Neuron (in vitro differentiated cells): ENCODE measurements around the gene GSTO1.
A peak's percentile ranks its signal among the peaks of the same experiment; 100 is the strongest.

Experiments
- H2AFZ ChIP-seq: one replicate; pipeline ENCODE4 v1.6.1; 2013; ENCODE audit warnings: low read depth, mild to moderate bottlenecking, inconsistent platforms, low read length, moderate library complexity
- H3K27me3 ChIP-seq: one replicate; pipeline ENCODE4 v1.6.1; 2013; ENCODE audit warnings: low read length; ENCODE audit not compliant: insufficient read depth
- H3K36me3 ChIP-seq: one replicate; pipeline ENCODE4 v1.6.1; 2013; ENCODE audit warnings: low read length; ENCODE audit not compliant: insufficient read depth
- H3K4me1 ChIP-seq: one replicate; pipeline ENCODE4 v1.6.1; 2013; ENCODE audit warnings: low read length; ENCODE audit not compliant: insufficient read depth
- H3K4me3 ChIP-seq: 2 replicates; pipeline ENCODE4 v1.5.1; 2013; ENCODE audit warnings: mild to moderate bottlenecking, low read length, moderate library complexity
- H3K9me3 ChIP-seq: one replicate; pipeline ENCODE4 v1.6.1; 2013; ENCODE audit warnings: low read length

The GSTO1 gene

DNA sequence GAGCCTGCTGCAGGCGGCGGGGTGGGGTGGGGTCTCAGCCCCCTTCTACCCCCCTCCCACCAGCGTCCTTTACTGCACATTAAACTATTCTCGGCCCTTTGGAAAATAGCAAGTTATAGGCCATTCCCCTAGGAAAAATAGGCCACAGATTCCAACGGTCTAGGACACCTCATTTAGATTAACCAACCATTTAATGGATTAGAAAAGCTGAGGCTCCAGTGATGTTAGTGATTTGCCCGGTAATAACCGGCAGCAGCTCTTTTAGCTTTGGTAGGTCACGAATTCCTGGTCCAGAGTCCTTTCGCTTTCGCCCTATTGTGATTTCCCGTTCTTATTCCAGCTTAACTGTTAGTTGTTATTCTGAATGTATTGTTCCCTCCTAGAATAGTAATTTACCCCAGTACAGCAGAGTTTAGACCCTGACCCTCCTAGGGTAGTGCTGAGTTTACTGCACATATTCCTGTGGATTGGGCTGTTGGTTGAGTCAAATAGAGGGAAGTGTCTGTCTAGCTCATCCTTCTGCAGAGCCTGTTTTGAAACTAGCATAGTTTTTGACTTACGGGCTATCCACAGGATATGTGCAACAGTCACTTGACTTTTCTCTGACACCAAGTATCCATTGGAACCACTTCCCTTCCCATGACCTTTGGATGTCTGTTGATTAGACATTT, 754 bp downstream of the GSTO1 start:
- Histone ChIP-seq H3K4me1 (peaks cover 18% of the 10 kb centered on the region), H3K36me3 (peaks cover 20% of the 10 kb centered on the region), H3K27me3 (no peaks in the 10 kb centered on the region), H3K9me3 (no peaks in the 10 kb centered on the region), H3K4me3 (peak overlapping the region; percentile 77), H2AFZ (peak overlapping the region; percentile 83)

- peaks cover 25% of the 10 kb centered on the region for H3K36me3 ChIP-seq
- no peak overlapping the region for H3K4me3 ChIP-seq
- H2AFZ ChIP-seq = no peak overlapping the region
- no peaks in the 10 kb centered on the region for H3K9me3 ChIP-seq
- H3K4me1 ChIP-seq = peaks cover 18% of the 10 kb centered on the region
- no peaks in the 10 kb centered on the region for H3K27me3 ChIP-seq
These were observed 1.8 kb downstream of the GSTO1 start for GRCh38 chr10:104256335-104256961.

DNA sequence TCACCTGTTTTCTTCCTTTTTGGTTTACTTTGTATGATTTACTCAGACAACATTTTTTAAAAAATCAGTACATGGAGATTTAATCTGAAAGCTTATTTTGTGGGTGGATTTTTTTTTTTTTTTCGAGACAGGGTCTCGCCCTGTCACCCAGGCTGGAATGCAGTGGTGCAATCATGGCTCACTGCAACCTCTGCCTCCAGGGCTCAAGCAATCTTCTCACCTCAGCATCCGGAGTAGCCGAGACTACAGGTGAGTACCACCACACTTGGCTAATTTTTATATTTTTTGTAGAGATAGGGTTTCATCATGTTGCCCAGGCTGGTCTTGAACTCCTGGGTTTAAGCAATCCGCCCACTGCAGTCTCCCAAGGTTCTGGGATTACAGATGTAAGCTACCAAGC, 2.5 kb downstream of the GSTO1 start:
- Histone ChIP-seq H3K36me3 (peaks cover 33% of the 10 kb centered on the region), H2AFZ (no peak overlapping the region), H3K4me3 (no peak overlapping the region), H3K4me1 (peaks cover 18% of the 10 kb centered on the region), H3K9me3 (no peaks in the 10 kb centered on the region), H3K27me3 (no peaks in the 10 kb centered on the region)

DNA sequence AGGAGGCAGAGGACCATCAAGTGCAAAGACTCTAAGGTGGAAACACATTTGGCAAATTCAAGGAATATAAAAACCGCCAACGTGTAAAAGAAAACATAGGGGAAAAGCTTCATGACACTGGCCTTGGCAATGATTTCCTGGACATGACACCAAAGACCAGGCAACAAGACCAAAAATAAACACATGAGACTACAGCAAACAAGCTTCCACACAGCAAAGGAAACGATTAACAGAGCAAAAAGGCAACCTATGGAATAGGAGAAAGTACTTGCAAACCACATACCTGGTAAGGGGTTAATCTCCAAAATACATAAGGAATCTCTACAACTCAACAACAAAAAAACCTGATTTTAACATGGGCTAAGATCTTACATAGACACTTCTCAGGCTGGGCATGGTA, 3.5 kb downstream of the GSTO1 start:
- Histone ChIP-seq H3K4me1 (peaks cover 18% of the 10 kb centered on the region), H3K9me3 (no peaks in the 10 kb centered on the region), H3K4me3 (no peak overlapping the region), H2AFZ (no peak overlapping the region), H3K36me3 (peaks cover 33% of the 10 kb centered on the region), H3K27me3 (no peaks in the 10 kb centered on the region)

DNA sequence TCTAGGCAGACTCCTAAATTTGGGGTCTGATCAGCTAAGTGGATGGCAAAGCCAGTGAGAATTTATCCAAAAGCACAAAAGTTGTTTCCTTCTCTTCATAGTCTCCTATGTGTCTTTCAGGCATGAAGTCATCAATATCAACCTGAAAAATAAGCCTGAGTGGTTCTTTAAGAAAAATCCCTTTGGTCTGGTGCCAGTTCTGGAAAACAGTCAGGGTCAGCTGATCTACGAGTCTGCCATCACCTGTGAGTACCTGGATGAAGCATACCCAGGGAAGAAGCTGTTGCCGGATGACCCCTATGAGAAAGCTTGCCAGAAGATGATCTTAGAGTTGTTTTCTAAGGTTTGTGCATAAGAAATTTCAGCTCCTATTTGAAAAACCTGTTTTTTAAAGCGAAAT, 4.8 kb downstream of the GSTO1 start:
- Histone ChIP-seq H3K36me3 (peaks cover 33% of the 10 kb centered on the region), H3K4me3 (no peak overlapping the region), H3K4me1 (peaks cover 10% of the 10 kb centered on the region), H3K27me3 (no peaks in the 10 kb centered on the region), H3K9me3 (no peaks in the 10 kb centered on the region), H2AFZ (no peak overlapping the region)

- no peaks in the 10 kb centered on the region for H3K27me3 ChIP-seq
- H3K4me3 ChIP-seq = no peak overlapping the region
- peaks cover 35% of the 10 kb centered on the region for H3K36me3 ChIP-seq
- H3K4me1 ChIP-seq = peaks cover 9% of the 10 kb centered on the region
- no peaks in the 10 kb centered on the region for H3K9me3 ChIP-seq
- H2AFZ ChIP-seq = no peak overlapping the region
These were observed 5.5 kb downstream of the GSTO1 start for GRCh38 chr10:104259999-104260774.

DNA sequence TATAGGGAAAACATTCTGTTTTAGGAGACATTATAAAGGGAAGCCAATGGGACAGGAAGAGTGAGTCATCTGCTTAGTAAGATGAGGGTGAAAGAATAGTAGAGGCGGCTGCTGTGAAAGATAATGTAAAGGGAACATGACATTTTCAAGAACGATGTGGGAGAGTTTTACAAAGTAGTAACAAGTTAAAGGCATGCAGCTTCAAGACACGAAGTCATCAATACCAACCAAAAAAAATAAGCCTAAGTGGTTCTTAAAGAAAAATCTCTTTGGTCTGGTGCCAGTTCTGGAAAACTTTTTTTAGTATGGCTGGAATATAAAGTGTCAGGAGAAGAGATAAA, 6.1 kb downstream of the GSTO1 start:
- Histone ChIP-seq H3K4me3 (no peak overlapping the region), H3K4me1 (peaks cover 7% of the 10 kb centered on the region), H3K9me3 (no peaks in the 10 kb centered on the region), H2AFZ (no peak overlapping the region), H3K27me3 (no peaks in the 10 kb centered on the region), H3K36me3 (peaks cover 40% of the 10 kb centered on the region)

- Histone ChIP-seq H3K27me3 (no peaks in the 10 kb centered on the region), H3K4me3 (no peak overlapping the region), H3K9me3 (no peaks in the 10 kb centered on the region), H3K4me1 (peaks cover 3% of the 10 kb centered on the region), H3K36me3 (peaks cover 45% of the 10 kb centered on the region), H2AFZ (no peak overlapping the region)
These were observed 7.4 kb downstream of the GSTO1 start for GRCh38 chr10:104262055-104262454.

DNA sequence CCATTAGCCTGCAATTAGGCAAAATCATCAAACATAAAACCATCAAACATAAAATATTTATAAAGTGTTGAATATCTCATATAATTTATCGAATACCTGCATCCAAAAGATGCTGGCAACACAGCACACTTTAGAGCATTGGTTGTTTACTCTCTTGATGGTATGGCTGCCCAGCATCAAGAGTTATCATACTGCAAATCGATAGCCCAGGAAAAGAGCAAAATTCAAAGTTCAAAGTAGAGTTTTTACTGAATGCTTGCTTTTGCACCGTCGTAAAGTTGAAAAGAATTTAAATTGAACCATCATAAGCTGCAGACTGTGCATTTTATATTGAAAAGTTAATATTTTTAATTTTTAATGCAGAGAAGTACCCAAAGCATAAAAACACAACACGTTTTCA, 10.1 kb downstream of the GSTO1 start:
- Histone ChIP-seq H3K9me3 (no peaks in the 10 kb centered on the region), H3K27me3 (no peaks in the 10 kb centered on the region), H3K36me3 (peaks cover 42% of the 10 kb centered on the region), H2AFZ (no peak overlapping the region), H3K4me1 (peaks cover 16% of the 10 kb centered on the region), H3K4me3 (no peak overlapping the region)

- peak overlapping the region; percentile 93 for H3K4me3 ChIP-seq
- H3K27me3 ChIP-seq = no peaks in the 10 kb centered on the region
- H3K4me1 ChIP-seq = peaks cover 14% of the 10 kb centered on the region
- H3K36me3 ChIP-seq = peaks cover 23% of the 10 kb centered on the region
- H2AFZ ChIP-seq = no peak overlapping the region
- H3K9me3 ChIP-seq = no peaks in the 10 kb centered on the region
These were observed 13.2 kb downstream of the GSTO1 start for GRCh38 chr10:104267721-104268404.

- Histone ChIP-seq H3K36me3 (peaks cover 23% of the 10 kb centered on the region), H2AFZ (peak overlapping the region; percentile 88), H3K27me3 (no peaks in the 10 kb centered on the region), H3K9me3 (no peaks in the 10 kb centered on the region), H3K4me3 (peak overlapping the region; percentile 93), H3K4me1 (peaks cover 14% of the 10 kb centered on the region)
These were observed 13.7 kb downstream of the GSTO1 start for GRCh38 chr10:104268405-104268712.

DNA sequence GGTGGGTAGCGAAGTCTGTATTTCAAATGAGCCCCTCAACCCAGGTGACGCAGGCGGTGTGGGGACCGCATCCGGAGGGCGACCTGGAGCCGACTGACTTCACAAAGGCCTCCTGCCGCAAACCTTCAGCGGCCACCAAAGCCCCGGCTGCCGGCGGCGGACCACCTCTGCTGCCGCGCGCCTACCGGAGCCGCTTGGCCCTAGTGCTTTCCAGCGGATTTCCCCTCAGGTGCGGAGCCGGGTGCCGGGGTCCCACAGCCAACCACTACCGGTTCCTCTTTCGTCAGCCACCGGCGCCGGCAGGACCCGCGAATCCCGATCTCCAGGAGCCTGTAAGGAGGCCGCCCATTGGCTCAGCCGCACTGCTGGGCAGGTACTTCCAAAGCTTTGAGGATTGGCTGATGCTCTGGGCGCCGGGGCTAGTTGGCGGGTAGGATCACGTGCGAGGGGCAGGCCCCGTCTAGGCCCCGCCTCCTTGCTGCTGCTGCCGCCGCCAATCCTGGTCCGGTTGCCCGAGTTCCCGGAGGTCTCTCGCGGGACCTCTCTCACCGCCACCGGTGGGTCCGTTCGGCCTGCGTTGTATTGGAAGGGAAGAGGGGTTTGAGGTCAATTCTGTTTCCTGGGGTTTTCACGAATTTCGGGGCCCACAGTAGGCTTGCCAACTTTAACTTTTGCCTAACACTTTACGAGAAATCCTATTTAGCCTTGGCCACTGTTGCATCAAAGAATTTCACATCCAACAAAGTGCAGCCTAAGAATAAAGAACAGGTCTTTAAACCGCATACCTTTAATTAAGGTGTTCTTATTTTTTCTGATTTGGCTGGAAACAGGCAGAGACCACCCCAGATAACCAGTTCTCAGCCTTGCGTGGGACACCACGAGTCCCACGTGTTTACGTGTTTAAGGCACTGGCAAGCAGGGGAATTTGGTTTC, 14.3 kb downstream of the GSTO1 start, which contains the start of gene GSTO2:
Gene GSTO2, plus strand, starts transcription at position 472 of the 933 bp plus-strand sequence. CDS start 5,732 bp downstream, outside the sequence.
- Histone ChIP-seq H3K9me3 (no peaks in the 10 kb centered on the region), H3K36me3 (peaks cover 23% of the 10 kb centered on the region)

More for the DNA sequence above, 14.3 kb downstream of the GSTO1 start, which contains the start of gene GSTO2:
- H3K4me1 ChIP-seq = peaks cover 14% of the 10 kb centered on the region
- H2AFZ ChIP-seq = peak within 1 kb of the TSS; percentile 99
- no peaks in the 10 kb centered on the region for H3K27me3 ChIP-seq
- H3K4me3 ChIP-seq = peak within 1 kb of the TSS; percentile 93
